GM12875 (cell line): ENCODE measurements around the gene ZNF195.
"Not testable (repeated sequence)": the region's sequence is repeated elsewhere in the genome, so short reads cannot be mapped to it uniquely, and the experiment has no call there.

Experiments
- H3K4me3 ChIP-seq: one replicate; pipeline ENCODE4 v1.5.1; 2011; ENCODE audit warnings: low read depth, low read length, control low read depth
- CTCF ChIP-seq: IDR thresholded peaks from 2 replicates; pipeline ENCODE4 v1.5.1; 2011; ENCODE audit warnings: low read depth, mild to moderate bottlenecking, control low read depth, inconsistent platforms, low read length, moderate library complexity, borderline replicate concordance; ENCODE audit not compliant: insufficient read depth

The ZNF195 gene

GRCh38 chr11:3412837-3413236 is 33.9 kb upstream of the ZNF195 start:
- no peak overlapping the region for H3K4me3 ChIP-seq
- TF ChIP-seq CTCF: no peak

GRCh38 chr11:3408722-3409121 is 29.8 kb upstream of the ZNF195 start:
- not testable (repeated sequence) for H3K4me3 ChIP-seq
- TF ChIP-seq CTCF: peak; percentile 64

GRCh38 chr11:3408058-3408605 is 29.2 kb upstream of the ZNF195 start:
- not testable (repeated sequence) for H3K4me3 ChIP-seq

- not testable (repeated sequence) for H3K4me3 ChIP-seq
These were observed 28.0 kb upstream of the ZNF195 start for GRCh38 chr11:3406937-3407336.

- H3K4me3 ChIP-seq: not testable (repeated sequence)
These were observed 27.4 kb upstream of the ZNF195 start for GRCh38 chr11:3406223-3406875.

GRCh38 chr11:3404076-3404925 is 25.4 kb upstream of the ZNF195 start:
- not testable (repeated sequence) for H3K4me3 ChIP-seq

GRCh38 chr11:3402861-3403250 is 23.9 kb upstream of the ZNF195 start:
- H3K4me3 ChIP-seq: not testable (repeated sequence)

- not testable (repeated sequence) for H3K4me3 ChIP-seq
These were observed 23.4 kb upstream of the ZNF195 start for GRCh38 chr11:3402181-3402860.

- H3K4me3 ChIP-seq: not testable (repeated sequence)
These were observed 22.1 kb upstream of the ZNF195 start for GRCh38 chr11:3401052-3401451.

- not testable (repeated sequence) for H3K4me3 ChIP-seq
These were observed 19.6 kb upstream of the ZNF195 start for GRCh38 chr11:3398509-3398908.

GRCh38 chr11:3398106-3398505 is 19.2 kb upstream of the ZNF195 start:
- not testable (repeated sequence) for H3K4me3 ChIP-seq

GRCh38 chr11:3397210-3397609 is 18.3 kb upstream of the ZNF195 start:
- not testable (repeated sequence) for H3K4me3 ChIP-seq

GRCh38 chr11:3395468-3395867 is 16.5 kb upstream of the ZNF195 start:
- H3K4me3 ChIP-seq: not testable (repeated sequence)

GRCh38 chr11:3394956-3395355 is 16.0 kb upstream of the ZNF195 start:
- H3K4me3 ChIP-seq: not testable (repeated sequence)

GRCh38 chr11:3393450-3393849 is 14.5 kb upstream of the ZNF195 start:
- not testable (repeated sequence) for H3K4me3 ChIP-seq
